Measurements from ENCODE around the gene A2ML1. TPM values are rescaled to one million over a fixed set of nuclear protein-coding genes. Genes with fewer than 3 reads are reported as not detected.
"Not testable (repeated sequence)": the region's sequence is repeated elsewhere in the genome, so short reads cannot be mapped to it uniquely, and the experiment has no call there.

The A2ML1 gene
- total RNA-seq, 1 donor from 2014 or later, result not detected

DNA sequence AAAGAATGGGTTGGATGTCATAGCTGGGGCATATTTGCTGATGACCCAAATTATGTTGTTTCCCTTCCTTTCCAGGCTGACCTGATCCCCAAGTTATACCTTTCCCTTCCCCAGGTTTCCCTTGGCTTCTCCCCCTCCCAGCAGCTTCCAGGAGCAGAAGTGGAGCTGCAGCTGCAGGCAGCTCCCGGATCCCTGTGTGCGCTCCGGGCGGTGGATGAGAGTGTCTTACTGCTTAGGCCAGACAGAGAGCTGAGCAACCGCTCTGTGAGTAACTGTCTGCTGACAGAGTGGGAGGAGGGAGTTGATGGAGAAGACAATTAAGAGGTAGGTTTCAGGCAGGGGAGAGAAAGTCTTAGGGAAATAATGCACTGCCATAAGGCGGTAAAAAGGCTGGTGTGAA, 25.0 kb downstream of the A2ML1 start:
- DNase-seq (ENCODE audit: extremely low read depth, low read depth, low spot score), result no peak

DNA sequence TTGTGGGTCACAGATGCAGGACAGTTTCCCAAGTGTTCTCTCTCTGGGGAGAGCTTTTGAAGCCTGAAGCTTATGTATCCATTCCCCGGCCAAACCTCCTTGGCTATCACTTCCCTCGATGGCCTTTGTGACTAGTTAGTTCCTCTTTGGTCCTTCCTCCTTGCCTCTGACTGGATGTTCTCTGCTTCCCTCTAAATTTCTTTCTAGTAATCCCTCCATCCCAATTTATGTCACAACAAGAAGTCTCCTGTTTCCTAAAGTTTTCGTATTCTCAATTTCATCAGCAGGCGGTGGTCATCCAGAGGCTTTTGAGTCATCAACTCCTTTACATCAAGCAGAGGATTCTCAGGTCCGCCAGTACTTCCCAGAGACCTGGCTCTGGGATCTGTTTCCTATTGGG, 27.5 kb downstream of the A2ML1 start:
- DNase-seq (ENCODE audit: extremely low read depth, low read depth, low spot score), result no peak

DNA sequence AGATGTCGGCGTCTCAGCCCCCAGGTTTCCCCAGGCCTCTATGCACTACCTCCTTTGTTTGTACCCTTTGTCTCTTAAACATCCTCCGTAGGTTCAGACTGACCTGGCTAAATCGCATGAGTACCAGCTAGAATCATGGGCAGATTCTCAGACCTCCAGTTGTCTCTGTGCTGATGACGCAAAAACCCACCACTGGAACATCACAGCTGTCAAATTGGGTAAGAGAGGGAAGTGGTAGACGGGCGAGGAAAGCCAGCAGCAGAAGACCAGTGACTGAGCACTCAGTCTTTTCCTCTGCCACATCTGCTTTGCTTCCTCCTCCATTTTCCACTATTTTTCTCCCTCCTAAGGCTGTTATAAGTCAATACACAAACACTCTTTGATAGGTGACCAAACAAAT, 29.7 kb downstream of the A2ML1 start:
- no peak for DNase-seq (ENCODE audit: extremely low read depth, low read depth, low spot score)

DNA sequence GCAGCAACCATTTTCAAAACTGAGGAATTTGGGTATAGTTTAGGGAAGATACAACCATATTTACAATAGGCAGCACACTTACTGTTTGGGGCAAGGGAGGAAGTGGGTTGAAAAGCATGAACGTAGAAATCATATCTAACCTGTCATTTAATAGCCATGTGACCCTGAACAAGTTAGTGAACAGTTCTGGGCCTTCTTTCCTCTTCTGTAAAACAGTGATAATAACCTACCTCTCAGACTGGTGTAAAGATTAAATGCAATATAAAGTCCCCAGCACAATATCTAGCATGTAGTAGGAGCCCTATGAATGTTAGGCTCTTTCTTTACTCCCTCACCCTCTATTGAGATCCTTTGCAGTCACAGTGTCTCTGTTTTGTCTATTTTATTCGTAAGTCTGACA, 33.5 kb downstream of the A2ML1 start:
- DNase-seq (ENCODE audit: extremely low read depth, low read depth, low spot score), result no peak

DNA sequence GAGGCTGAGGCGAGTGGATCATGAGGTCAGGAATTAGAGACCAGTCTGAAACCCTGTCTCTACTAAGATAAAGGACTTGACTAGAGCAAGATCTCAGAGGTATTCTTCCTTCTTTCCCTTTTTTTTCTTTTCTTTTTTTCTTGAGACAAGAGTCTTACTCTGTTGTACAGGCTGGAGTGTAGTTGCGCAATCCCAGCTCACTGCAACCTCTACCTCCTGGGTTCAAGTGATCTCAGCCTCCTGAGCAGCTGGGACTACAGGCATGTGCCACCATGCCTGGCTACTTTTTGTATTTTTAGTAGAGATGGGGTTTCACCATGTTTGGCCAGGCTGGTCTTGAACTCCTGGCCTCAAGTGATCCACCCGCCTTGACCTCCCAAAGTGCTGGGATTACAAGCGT, 37.0 kb downstream of the A2ML1 start:
- DNase-seq (ENCODE audit: extremely low read depth, low read depth, low spot score), result not testable (repeated sequence)

DNA sequence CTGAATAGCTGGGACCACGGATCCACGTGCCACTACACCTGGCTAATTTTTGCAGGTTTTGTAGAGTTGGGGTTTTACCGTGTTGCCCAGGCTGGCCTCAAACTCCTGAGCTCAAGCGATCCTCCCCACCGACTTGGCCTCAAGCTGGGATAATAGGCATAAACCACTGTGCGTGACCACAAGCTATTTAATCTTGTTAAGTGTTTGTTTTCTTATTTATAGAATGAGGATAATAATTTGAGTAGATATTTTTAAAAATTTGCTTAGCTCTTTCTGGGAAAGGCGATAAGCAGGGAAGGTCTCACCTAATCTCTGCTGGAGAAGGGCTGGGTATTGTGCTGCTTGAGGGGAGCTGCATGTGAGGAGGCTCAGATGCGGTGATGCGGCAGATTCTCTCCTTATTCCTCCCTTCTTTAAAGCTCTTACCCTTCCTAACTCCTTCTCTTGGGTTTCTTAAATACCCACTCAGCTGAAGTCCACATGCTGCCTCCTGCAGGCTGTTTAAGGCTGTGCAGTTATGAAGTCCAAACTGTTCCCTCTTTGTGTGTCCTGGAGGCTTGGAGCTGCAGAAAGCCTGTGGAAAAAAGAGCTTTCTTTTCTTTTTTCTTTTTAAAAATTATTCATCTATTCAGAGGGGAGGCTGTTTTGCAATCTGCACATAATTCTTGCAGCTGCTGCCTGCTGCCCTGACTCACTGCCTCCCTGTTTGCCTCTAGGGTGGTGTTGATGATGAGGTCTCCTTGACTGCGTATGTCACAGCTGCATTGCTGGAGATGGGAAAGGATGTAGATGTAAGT, 37.9 kb downstream of the A2ML1 start:
- DNase-seq (ENCODE audit: extremely low read depth, low read depth, low spot score), result peak; percentile 4

DNA sequence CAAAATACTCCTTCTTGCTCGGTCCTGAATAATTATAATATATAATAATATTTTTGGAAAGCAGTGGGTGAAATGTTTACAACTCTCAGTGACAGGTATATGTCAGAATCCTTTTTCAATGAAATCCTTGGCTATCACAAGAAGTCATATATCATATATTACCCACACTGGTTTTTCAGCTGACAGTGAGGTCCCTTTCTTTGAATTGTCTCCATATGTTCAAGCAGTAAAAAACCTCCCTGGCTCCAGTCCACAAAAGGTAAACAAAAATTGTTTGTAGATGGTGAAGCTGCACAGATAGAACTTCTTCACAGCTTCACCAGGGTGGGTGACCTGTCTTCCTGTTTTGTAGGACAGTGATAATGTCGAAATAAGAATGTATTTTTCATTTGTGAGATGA, 44.0 kb downstream of the A2ML1 start:
- no peak for DNase-seq (ENCODE audit: extremely low read depth, low read depth, low spot score)

DNA sequence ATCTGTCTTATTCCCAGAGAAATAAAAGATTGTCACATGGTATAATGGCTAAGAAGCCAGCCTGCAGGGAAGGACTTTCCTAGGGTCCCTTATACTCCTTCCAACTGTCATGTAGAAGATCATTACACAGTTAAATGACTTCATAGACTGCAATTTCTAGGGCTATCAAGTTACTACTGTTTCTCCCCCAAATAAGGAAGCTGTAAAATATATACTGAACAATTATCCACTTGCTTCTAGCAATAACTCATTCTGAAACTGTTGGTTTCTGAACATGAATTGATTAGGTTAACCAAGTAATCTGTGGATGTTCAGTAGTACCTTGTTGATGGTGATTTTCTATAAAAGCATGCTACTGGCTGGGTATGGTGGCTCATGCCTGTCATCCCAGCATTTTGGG, 44.6 kb downstream of the A2ML1 start:
- DNase-seq (ENCODE audit: extremely low read depth, low read depth, low spot score), result no peak

DNA sequence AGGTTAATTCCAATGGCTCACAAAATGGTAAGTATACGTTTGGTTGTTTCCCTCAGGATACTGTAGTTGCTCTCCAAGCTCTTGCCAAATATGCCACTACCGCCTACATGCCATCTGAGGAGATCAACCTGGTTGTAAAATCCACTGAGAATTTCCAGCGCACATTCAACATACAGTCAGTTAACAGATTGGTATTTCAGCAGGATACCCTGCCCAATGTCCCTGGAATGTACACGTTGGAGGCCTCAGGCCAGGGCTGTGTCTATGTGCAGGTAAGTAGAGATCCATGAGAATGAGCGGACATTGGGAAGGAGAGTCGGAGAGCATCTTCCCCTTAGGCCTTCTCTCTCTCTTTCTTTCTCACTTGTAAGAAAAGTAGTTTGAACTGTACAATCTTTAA, 45.4 kb downstream of the A2ML1 start:
- no peak for DNase-seq (ENCODE audit: extremely low read depth, low read depth, low spot score)

DNA sequence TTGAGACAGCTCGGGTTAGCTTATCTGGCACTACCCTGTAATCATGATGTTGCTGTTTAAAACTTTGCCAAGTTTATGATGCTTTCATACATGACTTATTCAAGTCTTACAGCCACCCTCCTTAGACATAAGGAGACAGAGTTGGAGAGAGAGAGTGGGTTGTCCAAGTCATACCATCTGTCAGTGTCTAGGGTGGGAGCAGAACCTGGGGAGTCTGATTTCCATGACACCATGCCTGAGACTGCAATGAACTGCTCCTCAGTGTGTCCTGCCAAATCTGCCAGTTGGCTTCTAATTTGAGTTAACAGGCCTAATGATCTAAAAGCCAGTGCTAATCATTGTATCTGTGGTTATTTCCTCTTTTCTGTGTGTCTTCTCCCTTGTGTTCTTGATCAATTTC, 48.2 kb downstream of the A2ML1 start:
- DNase-seq (ENCODE audit: extremely low read depth, low read depth, low spot score), result no peak

DNA sequence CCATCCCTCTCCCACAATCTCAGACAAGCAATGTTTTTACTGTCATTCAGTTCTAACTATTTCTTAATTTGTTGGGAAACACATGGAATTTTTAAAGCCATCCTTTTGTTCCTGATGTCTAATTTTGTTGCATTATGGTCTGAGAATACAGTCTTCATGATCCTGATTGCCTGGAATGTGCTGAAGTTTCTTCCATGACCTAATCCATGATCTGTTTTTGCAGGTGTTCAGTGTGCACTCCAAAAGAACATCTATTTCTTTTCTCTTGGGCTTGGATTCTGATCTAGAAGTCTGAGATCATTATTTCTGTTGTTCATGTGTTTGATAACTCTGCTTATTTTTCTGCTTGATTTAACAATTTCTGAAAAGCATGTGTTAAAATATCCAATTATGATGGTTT, 48.6 kb downstream of the A2ML1 start:
- DNase-seq (ENCODE audit: extremely low read depth, low read depth, low spot score), result no peak

DNA sequence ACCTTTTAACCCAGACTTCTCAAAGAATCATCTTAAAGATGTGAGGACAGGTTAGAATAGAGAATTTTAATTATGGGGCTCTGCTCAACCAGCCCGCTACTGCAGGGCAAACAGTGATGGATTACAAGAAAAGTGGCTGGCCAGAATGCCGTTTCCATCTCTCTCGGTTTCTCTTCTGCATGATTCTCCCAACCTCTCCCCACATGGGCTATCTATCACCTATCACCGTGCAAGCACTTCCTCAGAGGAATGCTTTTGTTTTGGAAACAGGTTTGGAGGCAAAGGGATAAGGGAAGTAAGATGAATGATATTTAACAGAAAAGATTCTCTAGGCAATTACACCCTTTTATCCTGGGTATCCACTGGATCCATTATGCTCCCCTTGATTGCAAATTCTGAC, 54.5 kb downstream of the A2ML1 start:
- DNase-seq (ENCODE audit: extremely low read depth, low read depth, low spot score), result no peak

DNA sequence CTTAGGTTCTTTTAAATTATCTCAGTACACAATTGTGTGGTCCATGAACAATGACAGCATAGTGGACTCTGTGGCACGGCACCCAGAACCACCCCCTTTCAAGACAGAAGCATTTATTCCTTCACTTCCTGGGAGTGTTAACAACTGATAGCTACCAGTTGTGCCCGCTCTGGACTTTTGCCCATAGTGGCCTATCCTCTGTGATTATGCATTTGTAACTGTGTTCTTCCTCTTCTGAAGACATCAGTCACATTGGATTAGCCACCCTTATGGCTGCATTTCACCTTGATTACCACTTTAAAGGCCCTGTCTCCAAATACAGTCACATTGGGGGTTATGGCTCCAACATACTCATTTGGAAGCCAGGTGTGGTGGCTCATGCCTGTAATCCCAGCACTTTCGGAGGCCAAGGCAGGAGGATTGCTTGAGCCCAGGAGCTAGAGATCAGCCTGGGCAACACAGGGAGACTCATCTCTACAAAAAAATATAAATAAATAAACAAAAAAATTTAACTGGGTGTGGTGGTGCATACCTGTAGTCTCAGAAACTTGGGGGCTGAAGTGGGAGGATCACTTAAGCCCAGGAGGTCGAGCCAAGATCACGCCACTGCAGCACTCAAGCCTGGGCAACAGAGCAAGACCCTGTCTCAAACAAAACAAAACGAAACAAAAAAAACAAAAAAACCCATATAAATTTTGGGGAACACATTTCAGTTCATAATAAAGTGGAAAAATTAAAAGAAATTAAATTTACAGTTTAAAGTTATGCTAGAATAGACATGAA, 64.3 kb downstream of the A2ML1 start:
- DNase-seq (ENCODE audit: extremely low read depth, low read depth, low spot score), result no peak

DNA sequence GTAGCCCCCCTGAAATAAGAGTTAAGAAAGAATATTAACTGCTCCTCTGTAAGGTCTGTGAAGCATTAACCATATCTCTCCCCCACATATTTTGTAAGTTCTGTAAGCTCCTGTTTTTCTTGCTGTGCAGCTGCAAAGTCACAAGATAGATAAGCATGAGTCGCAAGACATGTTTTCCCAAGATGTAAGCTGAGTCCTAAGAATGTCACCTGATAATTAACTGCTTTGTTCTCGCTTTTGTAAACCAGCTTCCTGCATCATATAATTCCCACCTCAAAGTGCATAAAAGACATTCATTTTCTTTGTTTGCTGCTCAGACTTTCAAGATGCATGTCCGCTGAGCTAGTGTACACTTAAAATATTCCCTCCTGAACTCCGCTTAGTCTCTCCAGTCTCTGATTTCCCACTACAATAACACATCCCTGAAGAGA, 64.9 kb downstream of the A2ML1 start:
- DNase-seq (ENCODE audit: extremely low read depth, low read depth, low spot score), result no peak

DNA sequence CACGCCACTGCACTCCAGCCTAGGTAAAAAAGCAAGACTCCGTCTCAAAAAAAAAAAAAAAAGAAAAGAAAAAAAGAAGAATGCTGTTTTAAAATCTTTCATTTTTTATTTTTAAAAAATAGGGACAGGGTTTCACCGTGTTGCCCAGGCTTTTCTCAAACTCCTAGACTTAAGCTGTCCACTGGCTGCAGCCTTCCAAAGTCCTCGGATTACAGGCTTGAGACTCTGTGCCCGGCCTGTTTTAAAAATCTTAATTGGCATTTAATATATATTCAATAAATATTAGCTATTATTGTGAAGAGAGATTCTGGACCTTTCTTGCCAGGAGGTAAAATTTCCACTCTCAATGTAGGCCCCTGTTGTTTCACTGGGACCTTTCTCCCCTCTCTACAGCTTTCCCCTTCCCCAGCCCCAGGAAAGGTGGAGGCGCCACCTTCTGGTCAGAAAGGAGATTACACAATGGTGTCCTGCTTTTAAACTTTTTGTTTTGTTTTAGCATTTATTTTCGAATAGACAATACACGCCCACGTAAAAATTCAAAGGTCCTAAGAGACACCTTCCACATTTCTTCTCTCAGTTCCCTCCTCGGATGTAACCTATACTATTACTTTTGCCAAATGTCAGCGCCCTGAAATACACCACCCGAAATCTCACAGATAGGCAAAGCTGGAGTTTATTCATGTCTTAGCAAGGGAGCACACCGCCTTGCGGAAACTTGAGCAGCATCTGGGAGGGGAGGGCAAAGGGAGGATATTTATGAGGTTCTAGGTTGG, 68.1 kb downstream of the A2ML1 start:
- DNase-seq (ENCODE audit: extremely low read depth, low read depth, low spot score), result peak; percentile 36

DNA sequence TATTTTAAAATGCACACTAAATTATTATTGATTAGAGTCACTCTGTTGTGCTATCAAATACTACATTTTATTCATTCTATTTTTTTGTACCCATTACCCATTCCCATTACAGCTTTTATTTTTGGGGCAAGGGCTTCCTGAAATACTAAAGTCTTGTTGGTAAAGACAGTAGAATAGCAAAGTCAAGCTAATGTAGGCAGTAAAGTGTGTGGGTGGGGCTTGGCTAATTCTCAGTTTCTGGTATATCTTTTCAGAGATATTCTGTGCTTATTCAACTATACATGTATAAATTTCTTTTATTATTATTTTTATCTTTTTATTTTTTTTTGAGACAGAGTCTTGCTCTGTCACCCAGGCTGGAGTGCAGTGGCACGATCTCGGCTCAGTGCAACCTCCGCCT, 69.6 kb downstream of the A2ML1 start:
- no peak for DNase-seq (ENCODE audit: extremely low read depth, low read depth, low spot score)

DNA sequence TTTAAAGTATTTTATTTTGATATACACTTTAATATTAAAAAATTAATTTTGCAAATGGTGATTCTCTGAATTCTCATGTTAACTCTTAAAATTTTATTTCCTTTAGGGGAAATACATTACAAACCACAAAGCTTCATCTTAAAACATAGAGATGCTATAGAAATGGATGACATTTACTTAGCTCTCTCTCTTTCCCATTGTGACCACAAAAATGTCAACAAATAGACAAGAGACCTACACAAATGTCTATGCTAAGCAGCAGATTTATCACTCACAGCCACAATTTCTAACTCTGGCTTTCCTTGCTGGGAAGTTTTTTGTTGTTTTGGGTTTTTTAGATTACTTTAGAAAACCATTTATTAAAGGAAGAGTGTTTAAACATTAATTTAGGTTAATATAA, 72.0 kb downstream of the A2ML1 start:
- DNase-seq (ENCODE audit: extremely low read depth, low read depth, low spot score), result no peak

DNA sequence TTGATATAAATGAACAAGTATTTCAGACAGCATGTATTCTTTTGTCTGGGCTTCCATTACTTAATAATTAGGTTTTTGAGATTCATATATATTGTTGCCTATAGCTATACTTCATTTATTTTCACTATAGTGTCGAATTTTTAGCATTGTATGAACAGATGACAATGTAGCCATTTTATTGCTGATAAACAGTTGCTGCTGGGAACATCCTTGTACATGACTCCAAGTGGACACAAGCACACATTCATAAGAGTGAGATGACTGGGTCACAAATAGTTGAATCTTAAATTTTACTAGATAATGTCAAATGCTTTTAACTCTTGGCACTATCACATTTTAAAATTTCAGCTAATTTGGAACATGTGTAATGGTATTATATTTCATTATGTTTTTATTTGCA, 72.6 kb downstream of the A2ML1 start:
- DNase-seq (ENCODE audit: extremely low read depth, low read depth, low spot score), result no peak

DNA sequence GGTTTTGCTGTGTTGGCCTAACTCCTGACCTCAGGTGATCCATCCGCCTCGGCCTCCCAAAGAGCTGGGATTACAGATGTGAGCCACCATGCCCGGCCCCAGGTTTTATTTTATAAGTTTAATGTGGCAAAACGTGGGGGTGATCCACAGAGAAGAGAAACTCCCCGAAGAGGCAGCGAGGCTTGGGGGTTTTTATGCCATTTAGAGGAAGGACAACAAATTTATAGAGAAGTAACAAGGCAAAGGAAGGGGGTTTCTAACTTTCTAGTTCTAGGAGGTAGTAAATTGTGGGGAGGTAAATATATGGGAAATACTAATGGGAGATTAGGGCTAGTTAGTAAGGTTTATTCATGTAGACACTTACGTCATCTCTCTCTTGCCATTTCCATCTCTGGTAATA, 74.7 kb downstream of the A2ML1 start:
- no peak for DNase-seq (ENCODE audit: extremely low read depth, low read depth, low spot score)

DNA sequence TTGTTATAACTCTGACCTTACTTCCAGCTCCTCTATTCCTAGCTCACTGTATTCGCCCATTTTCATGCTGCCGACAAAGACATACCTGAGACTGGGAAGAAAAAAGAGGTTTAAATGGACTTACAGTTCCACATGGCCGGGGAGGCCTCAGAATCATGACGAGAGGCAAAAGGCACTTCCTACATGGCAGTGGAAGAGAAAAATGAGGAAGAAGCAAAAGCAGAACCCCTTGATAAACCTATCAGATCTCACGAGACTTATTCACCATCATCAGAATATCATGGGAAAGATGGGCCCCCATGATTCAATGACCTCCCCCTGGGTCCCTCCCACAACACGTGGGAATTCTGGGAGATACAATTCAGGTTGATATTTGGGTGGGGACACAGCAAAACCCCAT, 77.4 kb downstream of the A2ML1 start:
- no peak for DNase-seq (ENCODE audit: extremely low read depth, low read depth, low spot score)

DNA sequence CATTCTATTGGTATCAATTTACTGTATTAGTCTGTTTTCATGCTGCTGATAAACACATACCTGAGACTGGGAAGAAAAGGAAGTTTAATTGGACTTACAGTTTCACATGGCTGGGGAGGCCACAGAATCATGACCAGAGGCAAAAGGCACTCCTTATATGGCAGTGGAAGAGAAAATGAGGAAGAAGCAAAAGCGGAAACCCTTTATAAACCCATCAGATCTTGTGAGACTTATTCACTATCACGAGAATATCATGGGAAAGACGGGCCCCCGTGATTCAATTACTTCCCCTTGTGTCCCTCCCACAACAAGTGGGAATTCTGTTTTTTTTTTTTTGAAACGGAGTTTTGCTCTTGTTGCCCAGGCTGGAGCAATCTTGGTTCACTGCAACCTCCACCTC, 80.3 kb downstream of the A2ML1 start:
- not testable (repeated sequence) for DNase-seq (ENCODE audit: extremely low read depth, low read depth, low spot score)

DNA sequence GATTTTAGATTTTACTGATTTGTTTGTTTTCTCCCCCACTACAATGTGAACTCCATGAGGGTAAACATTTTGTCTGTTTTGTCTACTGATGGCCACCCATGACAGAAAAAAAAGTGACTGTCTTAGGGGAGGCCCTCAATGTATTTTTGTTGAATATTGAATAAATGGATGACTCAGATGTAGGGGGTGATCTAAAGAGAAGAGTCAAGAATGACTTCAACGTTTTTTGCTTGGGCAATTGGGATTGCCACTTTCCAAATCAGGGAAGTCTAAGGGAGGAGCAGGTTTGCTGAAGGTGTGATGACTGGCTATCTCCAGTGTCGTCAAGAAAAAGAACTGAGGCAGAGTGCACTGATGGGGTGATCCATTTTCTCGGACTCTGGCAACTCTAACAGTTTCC, 81.2 kb downstream of the A2ML1 start:
- DNase-seq (ENCODE audit: extremely low read depth, low read depth, low spot score), result no peak

All from glomerular endothelial cell (primary cell).